ENCODE data around the gene NOP14. TPM values are rescaled to one million over a fixed set of nuclear protein-coding genes. Genes with fewer than 3 reads are reported as not detected.

Gene NOP14
- total RNA-seq, 1 donor from 2014 or later, result 35.3 TPM

DNA sequence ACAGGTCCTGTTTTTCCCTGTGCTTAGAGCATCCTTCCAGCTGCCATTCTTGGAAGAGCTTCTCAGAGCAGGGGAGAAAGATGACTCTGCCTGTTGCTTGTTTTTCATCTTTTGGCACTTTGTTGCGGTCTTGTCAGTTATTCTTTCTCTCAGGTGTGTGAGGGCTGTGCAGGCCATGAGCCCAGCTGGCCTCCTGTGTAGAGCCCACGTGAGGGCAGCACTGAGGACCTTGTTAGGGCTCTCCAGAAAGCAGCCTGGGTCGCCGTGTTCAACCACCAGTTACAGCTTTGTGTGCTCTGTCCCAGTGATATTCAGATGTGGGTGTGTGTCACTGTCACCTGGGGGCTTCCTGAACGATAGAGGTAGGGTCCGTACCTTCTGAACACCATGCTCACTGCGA is 52.8 kb downstream of the NOP14 start:
- FAIRE-seq, result no peak
- Mint-ChIP-seq H3K9me3 (ENCODE audit: unreplicated experiment) (no peaks in the 10 kb centered on the region), H3K4me3 (ENCODE audit: unreplicated experiment) (no peak overlapping the region)

DNA sequence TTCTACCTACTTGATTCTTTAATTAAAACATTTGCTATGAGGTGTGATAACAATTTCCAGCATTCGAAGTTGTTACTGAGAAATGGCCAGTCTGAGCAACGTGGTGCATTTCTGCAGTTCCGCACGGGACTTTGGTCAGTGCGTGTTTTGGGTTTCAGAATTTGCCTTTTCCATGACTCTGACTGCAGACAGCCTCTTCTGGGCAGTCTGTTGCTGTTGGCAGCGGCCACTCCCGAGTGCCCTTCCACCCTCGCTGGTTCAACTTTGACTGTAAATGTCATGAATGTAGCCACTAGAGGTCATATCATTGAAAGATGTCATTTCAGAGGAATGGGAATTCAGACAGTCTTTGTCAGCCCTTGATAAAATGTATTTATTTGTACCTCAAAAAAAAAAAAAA is 53.6 kb downstream of the NOP14 start:
- no peaks in the 10 kb centered on the region for H3K27me3 ChIP-seq (ENCODE audit: insufficient read depth, low read length)
- DNase-seq (ENCODE audit: low read depth), result no peak
- H3K9me3 ChIP-seq (ENCODE audit: insufficient read depth, low read depth, low read length), result no peaks in the 10 kb centered on the region
- peaks cover 11% of the 10 kb centered on the region for H3K79me2 ChIP-seq (ENCODE audit: insufficient read depth, low read length)
- H3K4me2 ChIP-seq (ENCODE audit: low read length), result no peak overlapping the region
- TF ChIP-seq, protein P1, sequence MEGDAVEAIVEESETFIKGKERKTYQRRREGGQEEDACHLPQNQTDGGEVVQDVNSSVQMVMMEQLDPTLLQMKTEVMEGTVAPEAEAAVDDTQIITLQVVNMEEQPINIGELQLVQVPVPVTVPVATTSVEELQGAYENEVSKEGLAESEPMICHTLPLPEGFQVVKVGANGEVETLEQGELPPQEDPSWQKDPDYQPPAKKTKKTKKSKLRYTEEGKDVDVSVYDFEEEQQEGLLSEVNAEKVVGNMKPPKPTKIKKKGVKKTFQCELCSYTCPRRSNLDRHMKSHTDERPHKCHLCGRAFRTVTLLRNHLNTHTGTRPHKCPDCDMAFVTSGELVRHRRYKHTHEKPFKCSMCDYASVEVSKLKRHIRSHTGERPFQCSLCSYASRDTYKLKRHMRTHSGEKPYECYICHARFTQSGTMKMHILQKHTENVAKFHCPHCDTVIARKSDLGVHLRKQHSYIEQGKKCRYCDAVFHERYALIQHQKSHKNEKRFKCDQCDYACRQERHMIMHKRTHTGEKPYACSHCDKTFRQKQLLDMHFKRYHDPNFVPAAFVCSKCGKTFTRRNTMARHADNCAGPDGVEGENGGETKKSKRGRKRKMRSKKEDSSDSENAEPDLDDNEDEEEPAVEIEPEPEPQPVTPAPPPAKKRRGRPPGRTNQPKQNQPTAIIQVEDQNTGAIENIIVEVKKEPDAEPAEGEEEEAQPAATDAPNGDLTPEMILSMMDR (IDR thresholded peaks at IDR 0.05; ENCODE audit: insufficient read depth, low read depth, low read length), result no peak
- TF ChIP-seq EZH2 (IDR thresholded peaks at IDR 0.05; ENCODE audit: insufficient read depth, low read length), result no peak
- H3K4me1 ChIP-seq (ENCODE audit: insufficient read depth, low read length), result no peaks in the 10 kb centered on the region
- no peak overlapping the region for H2AFZ ChIP-seq (ENCODE audit: low read depth, low read length)
- peaks cover 58% of the 10 kb centered on the region for H3K36me3 ChIP-seq (ENCODE audit: insufficient read depth, low read length)
- H4K20me1 ChIP-seq (ENCODE audit: insufficient read depth, low read length), result peaks cover 64% of the 10 kb centered on the region
- H3K27ac ChIP-seq (ENCODE audit: low read depth, low read length), result no peak overlapping the region
- Mint-ChIP-seq H3K9me3 (ENCODE audit: unreplicated experiment) (no peaks in the 10 kb centered on the region), H3K27me3 (ENCODE audit: low read depth, unreplicated experiment) (no peaks in the 10 kb centered on the region), H3K27ac (ENCODE audit: unreplicated experiment) (no peak overlapping the region), H3K4me1 (ENCODE audit: low read depth, unreplicated experiment) (peaks cover 3% of the 10 kb centered on the region), H3K4me3 (ENCODE audit: unreplicated experiment) (no peak overlapping the region), H3K36me3 (ENCODE audit: low read depth, unreplicated experiment) (peaks cover 41% of the 10 kb centered on the region)
- H3K9ac ChIP-seq (ENCODE audit: low read length), result no peak overlapping the region
- FAIRE-seq, result no peak
- H3K4me3 ChIP-seq (ENCODE audit: insufficient read depth, low read depth, low read length), result no peak overlapping the region

More for the DNA sequence above, 52.8 kb downstream of the NOP14 start:
- Histone ChIP-seq H4K20me1 (ENCODE audit: insufficient read depth, low read length) (peaks cover 67% of the 10 kb centered on the region), H3K27me3 (ENCODE audit: insufficient read depth, low read length) (no peaks in the 10 kb centered on the region), H3K4me3 (ENCODE audit: insufficient read depth, low read depth, low read length) (no peak overlapping the region), H3K4me1 (ENCODE audit: insufficient read depth, low read length) (no peaks in the 10 kb centered on the region), H3K79me2 (ENCODE audit: insufficient read depth, low read length) (peaks cover 11% of the 10 kb centered on the region), H3K9me3 (ENCODE audit: insufficient read depth, low read depth, low read length) (no peaks in the 10 kb centered on the region), H3K9ac (ENCODE audit: low read length) (no peak overlapping the region), H2AFZ (ENCODE audit: low read depth, low read length) (no peak overlapping the region), H3K4me2 (ENCODE audit: low read length) (no peak overlapping the region), H3K27ac (ENCODE audit: low read depth, low read length) (no peak overlapping the region), H3K36me3 (ENCODE audit: insufficient read depth, low read length) (peaks cover 50% of the 10 kb centered on the region)
- no peak for DNase-seq (ENCODE audit: low read depth)
- Mint-ChIP-seq H3K27me3 (ENCODE audit: low read depth, unreplicated experiment) (no peaks in the 10 kb centered on the region), H3K27ac (ENCODE audit: unreplicated experiment) (no peak overlapping the region), H3K4me1 (ENCODE audit: low read depth, unreplicated experiment) (peaks cover 3% of the 10 kb centered on the region), H3K36me3 (ENCODE audit: low read depth, unreplicated experiment) (peaks cover 41% of the 10 kb centered on the region)
- TF ChIP-seq, protein P1 (IDR thresholded peaks at IDR 0.05; ENCODE audit: insufficient read depth, low read depth, low read length), result peak; percentile 6
- TF ChIP-seq EZH2 (IDR thresholded peaks at IDR 0.05; ENCODE audit: insufficient read depth, low read length), result no peak

DNA sequence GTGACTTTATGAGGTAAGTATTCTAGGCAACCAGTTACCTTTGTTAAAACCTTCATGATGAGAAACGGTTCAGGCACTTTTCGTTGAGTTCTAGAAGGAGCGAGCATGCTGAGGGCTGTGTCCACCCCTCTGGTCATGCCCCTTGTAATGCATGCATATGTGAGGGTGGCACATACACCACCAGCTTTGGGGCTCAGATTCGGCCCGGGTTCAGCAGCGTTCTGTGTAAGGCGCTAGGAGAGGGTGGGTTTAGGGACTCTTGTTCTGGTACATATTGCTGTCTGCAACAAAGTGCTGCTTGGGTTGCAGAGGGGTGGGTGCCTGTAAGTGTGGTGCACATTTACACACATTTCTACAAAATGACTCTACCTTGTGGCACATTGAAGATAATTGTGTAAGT is 54.5 kb downstream of the NOP14 start:
- Histone ChIP-seq H2AFZ (ENCODE audit: low read depth, low read length) (no peak overlapping the region), H3K27ac (ENCODE audit: low read depth, low read length) (no peak overlapping the region), H3K4me1 (ENCODE audit: insufficient read depth, low read length) (no peaks in the 10 kb centered on the region), H3K79me2 (ENCODE audit: insufficient read depth, low read length) (peaks cover 11% of the 10 kb centered on the region), H3K4me3 (ENCODE audit: insufficient read depth, low read depth, low read length) (no peak overlapping the region), H3K36me3 (ENCODE audit: insufficient read depth, low read length) (peaks cover 66% of the 10 kb centered on the region), H3K9ac (ENCODE audit: low read length) (no peak overlapping the region), H3K4me2 (ENCODE audit: low read length) (no peak overlapping the region), H3K9me3 (ENCODE audit: insufficient read depth, low read depth, low read length) (no peaks in the 10 kb centered on the region), H4K20me1 (ENCODE audit: insufficient read depth, low read length) (peaks cover 67% of the 10 kb centered on the region), H3K27me3 (ENCODE audit: insufficient read depth, low read length) (no peaks in the 10 kb centered on the region)
- no peak overlapping the region for H3K4me3 Mint-ChIP-seq (ENCODE audit: unreplicated experiment)
- no peak for FAIRE-seq
- H3K36me3 Mint-ChIP-seq (ENCODE audit: low read depth, unreplicated experiment), result peaks cover 44% of the 10 kb centered on the region
- peaks cover 3% of the 10 kb centered on the region for H3K4me1 Mint-ChIP-seq (ENCODE audit: low read depth, unreplicated experiment)
- no peak overlapping the region for H3K27ac Mint-ChIP-seq (ENCODE audit: unreplicated experiment)
- no peaks in the 10 kb centered on the region for H3K9me3 Mint-ChIP-seq (ENCODE audit: unreplicated experiment)
- no peaks in the 10 kb centered on the region for H3K27me3 Mint-ChIP-seq (ENCODE audit: low read depth, unreplicated experiment)
- no peak for DNase-seq (ENCODE audit: low read depth)
- TF ChIP-seq, protein P1 (IDR thresholded peaks at IDR 0.05; ENCODE audit: insufficient read depth, low read depth, low read length), result no peak
- no peak for TF ChIP-seq EZH2 (IDR thresholded peaks at IDR 0.05; ENCODE audit: insufficient read depth, low read length)
